Measurements from ENCODE around the gene ELK4.

GRCh38 chr1:205662135-205662738 lies 30.4 kb upstream of the ELK4 start:
- TF ChIP-seq CTCF (conservative IDR thresholded peaks at IDR 0.05) (no peak), ZFX (IDR thresholded peaks at IDR 0.05) (no peak)
